H1 (cell line): ENCODE measurements around the gene VSTM2L.

Source experiments
- ATF2 ChIP-seq: IDR thresholded peaks from 2 replicates; pipeline ENCODE4 v1.6.1; 2012; ENCODE audit warnings: low read length, inconsistent platforms
- CTCF ChIP-seq, 3 experiments: IDR thresholded peaks; 1 replicate in 2 of 3; 2 replicates in 1 of 3; pipeline versions ENCODE4 v1.5.1 to v1.6.1; 2011; ENCODE audit warnings: low read length in 3 of 3, mild to moderate bottlenecking in 3 of 3, inconsistent platforms in 2 of 3, low read depth in 1 of 3, moderate library complexity in 1 of 3; ENCODE audit not compliant: insufficient read depth in 1 of 3; ENCODE audit errors: control extremely low read depth in 1 of 3
- E2F6 ChIP-seq: IDR thresholded peaks from 2 replicates; pipeline ENCODE4 v1.6.1; 2012; ENCODE audit warnings: inconsistent platforms
- GABPA ChIP-seq: IDR thresholded peaks from 2 replicates; pipeline ENCODE4 v1.6.1; 2011; ENCODE audit warnings: mild to moderate bottlenecking, low read length, moderate library complexity, borderline replicate concordance; ENCODE audit not compliant: insufficient read depth
- KDM5A ChIP-seq: fragments of 200-600 bp; IDR thresholded peaks from 2 replicates; pipeline ENCODE4 v1.7.1; 2012; ENCODE audit warnings: mild to moderate bottlenecking, low read length, inconsistent platforms, mixed read lengths
- POLR2A ChIP-seq, 2 experiments: IDR thresholded peaks; 1 replicate in 1 of 2; 2 replicates in 1 of 2; pipeline ENCODE4 v1.6.1; 2011; ENCODE audit warnings: low read depth in 2 of 2, low read length in 2 of 2, mild to moderate bottlenecking in 2 of 2; ENCODE audit errors: control extremely low read depth in 1 of 2
- RBBP5 ChIP-seq: IDR thresholded peaks from 2 replicates; pipeline ENCODE4 v1.7.1; 2012; ENCODE audit warnings: low read depth, mild to moderate bottlenecking, inconsistent platforms, low read length, moderate library complexity, borderline replicate concordance
- RNF2 ChIP-seq: fragments of 200-900, 300-1000 bp; sonication (generic); IDR thresholded peaks from 2 replicates; pipeline ENCODE4 v1.7.1; 2016; ENCODE audit warnings: borderline replicate concordance, low read depth, mild to moderate bottlenecking, antibody characterized with exemption, low read length; ENCODE audit not compliant: poor library complexity, severe bottlenecking; ENCODE audit errors: missing control alignments
- SIN3A ChIP-seq, 2 experiments: IDR thresholded peaks in 1 of 2; conservative IDR thresholded peaks in 1 of 2; 2 replicates each; pipeline ENCODE4 v1.6.1; 2011 to 2012; ENCODE audit warnings: low read length in 2 of 2, improper control_type of control experiment in 1 of 2, low read depth in 1 of 2, mild to moderate bottlenecking in 1 of 2
- SRF ChIP-seq: IDR thresholded peaks from 2 replicates; pipeline ENCODE4 v1.6.1; 2011; ENCODE audit warnings: mild to moderate bottlenecking, low read depth, low read length, moderate library complexity

GRCh38 chr20:37948956-37949355 is 46.0 kb downstream of the VSTM2L start:
- TF ChIP-seq ATF2 (no peak), POLR2A (IDR thresholded peaks at IDR 0.05; ENCODE audit: control extremely low read depth in 1 of 2, low read depth in 2 of 2, low read length in 2 of 2) (no peak), SRF (no peak), RNF2 (no peak), CTCF (IDR thresholded peaks at IDR 0.05; ENCODE audit: control extremely low read depth in 1 of 3, insufficient read depth in 1 of 3, low read depth in 1 of 3, low read length in 3 of 3) (no peak), E2F6 (no peak), RBBP5 (no peak), GABPA (no peak), KDM5A (no peak), SIN3A (conservative IDR thresholded peaks at IDR 0.05 in 1 of 2, IDR thresholded peaks at IDR 0.05 in 1 of 2; ENCODE audit: low read depth in 1 of 2, low read length in 2 of 2) (no peak)
